ENCODE results near the gene ZNF211.

The ZNF211 gene

GRCh38 chr19:57688011-57688763 lies 55.2 kb downstream of the ZNF211 start:
- TF ChIP-seq SIN3A (IDR thresholded peaks at IDR 0.05; ENCODE audit: borderline replicate concordance, insufficient read depth, low read length) (no peak), FOXP2 (optimal IDR thresholded peaks at IDR 0.05; ENCODE audit: borderline replicate concordance, extremely low read depth, extremely low read length, insufficient read depth) (no peak), REST (IDR thresholded peaks at IDR 0.05; ENCODE audit: insufficient read depth in 1 of 2, low read depth in 2 of 2, low read length in 2 of 2) (no peak), TAF1 (IDR thresholded peaks at IDR 0.05; ENCODE audit: borderline replicate concordance, insufficient read depth, low read length) (no peak), POLR2AphosphoS5 (IDR thresholded peaks at IDR 0.05; ENCODE audit: low read depth, low read length) (no peak)

GRCh38 chr19:57689750-57690149 lies 56.8 kb downstream of the ZNF211 start:
- TF ChIP-seq TAF1 (IDR thresholded peaks at IDR 0.05; ENCODE audit: borderline replicate concordance, insufficient read depth, low read length) (no peak), REST (IDR thresholded peaks at IDR 0.05; ENCODE audit: insufficient read depth in 1 of 2, low read depth in 2 of 2, low read length in 2 of 2) (no peak), POLR2AphosphoS5 (IDR thresholded peaks at IDR 0.05; ENCODE audit: low read depth, low read length) (no peak), FOXP2 (optimal IDR thresholded peaks at IDR 0.05; ENCODE audit: borderline replicate concordance, extremely low read depth, extremely low read length, insufficient read depth) (no peak), SIN3A (IDR thresholded peaks at IDR 0.05; ENCODE audit: borderline replicate concordance, insufficient read depth, low read length) (no peak)
